Ectodermal cell (in vitro differentiated cells): ENCODE data around the gene FAM229B.
"Not testable (repeated sequence)": the region's sequence is repeated elsewhere in the genome, so short reads cannot be mapped to it uniquely, and the experiment has no call there.

ENCODE experiments used
- H3K27ac ChIP-seq: 2 replicates; pipeline ENCODE4 v1.7.0; 2013; ENCODE audit warnings: mild to moderate bottlenecking, low read depth, low read length; ENCODE audit not compliant: insufficient read depth, poor library complexity, severe bottlenecking
- H3K27me3 ChIP-seq: 2 replicates; pipeline ENCODE4 v1.7.0; 2013; ENCODE audit warnings: mild to moderate bottlenecking, low read length; ENCODE audit not compliant: insufficient read depth, control insufficient read depth, poor library complexity, severe bottlenecking
- H3K36me3 ChIP-seq: one replicate; pipeline ENCODE4 v1.7.0; 2013; ENCODE audit warnings: low read length; ENCODE audit not compliant: control insufficient read depth, insufficient read depth
- H3K4me1 ChIP-seq: one replicate; pipeline ENCODE4 v1.7.0; 2013; ENCODE audit warnings: low read length; ENCODE audit not compliant: control insufficient read depth, insufficient read depth
- H3K4me3 ChIP-seq: 2 replicates; pipeline ENCODE4 v1.7.0; 2013; ENCODE audit warnings: low read depth, low read length, control low read depth; ENCODE audit not compliant: insufficient read depth
- H3K9me3 ChIP-seq: 2 replicates; pipeline ENCODE4 v1.7.0; 2013; ENCODE audit warnings: mild to moderate bottlenecking, low read length, moderate library complexity; ENCODE audit not compliant: control insufficient read depth
- WGBS, 2 experiments: methylation state at CpG; one replicate each; pipeline ENCODE4 v1.1.7; 2013; ENCODE audit warnings: missing lambda C conversion rate in 2 of 2; 5-methylcytosine and 5-hydroxymethylcytosine counted together

Gene FAM229B

DNA sequence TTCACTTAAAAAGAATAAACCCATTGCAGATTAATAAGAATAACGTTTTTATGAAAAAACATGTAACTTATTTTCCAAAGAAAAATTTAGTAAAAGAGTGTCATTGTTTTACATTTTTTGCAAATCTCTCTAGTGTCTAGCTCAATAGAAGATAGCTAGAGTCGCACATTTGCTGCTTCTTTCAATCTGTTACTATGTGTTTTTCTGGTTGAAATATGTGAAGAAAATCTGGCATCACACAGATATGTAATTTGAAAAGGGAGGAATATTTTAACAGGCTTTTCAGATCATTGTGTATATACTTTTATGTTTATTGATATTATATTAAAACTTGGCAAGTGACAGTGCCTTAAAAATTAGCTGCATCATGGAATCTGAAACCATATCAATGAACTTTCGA is 24.4 kb upstream of the FAM229B start:
- no peak overlapping the region for H3K27ac ChIP-seq
- no peaks in the 10 kb centered on the region for H3K36me3 ChIP-seq
- no peak overlapping the region for H3K4me3 ChIP-seq
- 86 to 97% methylated on average over 2 to 3 of the region's 3 CpGs for WGBS, 2 experiments
- no peaks in the 10 kb centered on the region for H3K4me1 ChIP-seq
- H3K9me3 ChIP-seq = no peaks in the 10 kb centered on the region
- no peaks in the 10 kb centered on the region for H3K27me3 ChIP-seq

DNA sequence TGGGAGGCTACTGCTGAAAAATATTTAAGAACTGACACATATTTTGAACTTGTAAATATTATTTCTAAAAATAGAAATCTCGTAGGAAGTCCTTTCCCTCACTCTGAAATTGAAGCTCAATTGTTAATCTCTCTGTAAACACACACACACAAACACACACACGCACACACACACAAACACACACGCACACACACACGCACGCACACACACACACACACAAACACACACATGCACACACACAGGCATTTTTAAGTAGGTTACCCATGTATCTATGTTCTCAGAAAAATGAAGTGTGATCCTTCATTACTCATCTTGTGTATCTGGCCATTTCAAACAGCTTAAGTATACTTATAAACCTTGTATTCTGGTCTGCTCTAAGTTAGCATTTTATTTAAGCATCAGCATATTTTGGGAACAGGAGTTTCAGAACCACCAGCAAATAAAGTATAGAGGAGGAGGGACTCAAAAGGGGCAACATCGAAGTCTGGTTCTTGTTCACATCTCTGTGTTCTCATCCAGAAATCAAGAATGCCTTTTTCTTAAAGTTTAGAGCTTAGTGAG is 21.9 kb upstream of the FAM229B start:
- Histone ChIP-seq H3K36me3 (no peaks in the 10 kb centered on the region), H3K27ac (no peak overlapping the region), H3K27me3 (no peaks in the 10 kb centered on the region), H3K4me3 (no peak overlapping the region), H3K9me3 (no peaks in the 10 kb centered on the region), H3K4me1 (no peaks in the 10 kb centered on the region)
- WGBS, 2 experiments = 74 to 76% methylated on average over 6 of the region's 6 CpGs

DNA sequence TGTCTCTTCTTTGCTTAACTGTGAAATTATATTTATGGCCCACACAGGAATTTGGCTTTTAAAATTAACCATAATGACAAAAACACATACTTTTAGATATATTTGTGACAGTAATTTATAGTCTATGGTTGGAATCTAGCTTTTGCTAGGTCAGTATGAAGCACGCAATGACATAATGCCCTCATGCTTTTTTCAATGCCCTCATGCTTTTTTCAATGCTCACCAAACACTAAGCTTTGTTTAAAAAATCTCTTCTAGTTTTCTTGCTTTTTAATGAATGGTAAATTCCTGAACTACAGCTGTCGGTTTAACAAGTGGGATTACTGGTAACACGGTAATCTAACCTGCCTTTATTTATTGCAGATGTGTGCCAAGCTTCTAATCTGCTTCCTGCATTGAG is 20.8 kb upstream of the FAM229B start:
- H3K4me1 ChIP-seq = no peaks in the 10 kb centered on the region
- WGBS, 2 experiments = 92 to 93% methylated on average over 3 of the region's 3 CpGs

DNA sequence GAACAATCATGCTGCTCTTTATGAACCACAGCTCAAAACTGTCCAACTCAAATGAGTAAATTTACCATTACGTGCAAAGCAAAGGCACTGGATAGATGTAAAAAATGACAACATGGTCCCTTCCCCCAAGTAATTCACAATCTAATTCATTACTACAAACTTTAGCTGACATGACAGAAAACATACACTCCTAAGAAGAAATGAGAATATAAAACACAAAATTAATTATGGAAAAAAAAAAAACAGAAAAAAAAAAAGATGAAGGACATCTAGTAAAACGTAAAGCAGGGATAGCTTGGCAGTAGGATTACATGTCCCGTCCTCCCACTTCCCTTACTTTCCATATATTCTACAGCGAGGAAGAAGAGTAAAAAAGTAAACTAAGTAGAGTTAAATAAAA is 5.8 kb upstream of the FAM229B start:
- H3K27me3 ChIP-seq = no peaks in the 10 kb centered on the region
- peaks cover 4% of the 10 kb centered on the region for H3K36me3 ChIP-seq
- H3K4me1 ChIP-seq = no peaks in the 10 kb centered on the region
- no peak overlapping the region for H3K4me3 ChIP-seq
- H3K9me3 ChIP-seq = no peaks in the 10 kb centered on the region
- WGBS, 2 experiments = 98 to 100% methylated on average over 1 to 3 of the region's 4 CpGs
- H3K27ac ChIP-seq = no peak overlapping the region

More for the DNA sequence above, 20.8 kb upstream of the FAM229B start:
- Histone ChIP-seq H3K9me3 (no peaks in the 10 kb centered on the region), H3K4me3 (no peak overlapping the region), H3K36me3 (no peaks in the 10 kb centered on the region), H3K27ac (no peak overlapping the region), H3K27me3 (no peaks in the 10 kb centered on the region)

DNA sequence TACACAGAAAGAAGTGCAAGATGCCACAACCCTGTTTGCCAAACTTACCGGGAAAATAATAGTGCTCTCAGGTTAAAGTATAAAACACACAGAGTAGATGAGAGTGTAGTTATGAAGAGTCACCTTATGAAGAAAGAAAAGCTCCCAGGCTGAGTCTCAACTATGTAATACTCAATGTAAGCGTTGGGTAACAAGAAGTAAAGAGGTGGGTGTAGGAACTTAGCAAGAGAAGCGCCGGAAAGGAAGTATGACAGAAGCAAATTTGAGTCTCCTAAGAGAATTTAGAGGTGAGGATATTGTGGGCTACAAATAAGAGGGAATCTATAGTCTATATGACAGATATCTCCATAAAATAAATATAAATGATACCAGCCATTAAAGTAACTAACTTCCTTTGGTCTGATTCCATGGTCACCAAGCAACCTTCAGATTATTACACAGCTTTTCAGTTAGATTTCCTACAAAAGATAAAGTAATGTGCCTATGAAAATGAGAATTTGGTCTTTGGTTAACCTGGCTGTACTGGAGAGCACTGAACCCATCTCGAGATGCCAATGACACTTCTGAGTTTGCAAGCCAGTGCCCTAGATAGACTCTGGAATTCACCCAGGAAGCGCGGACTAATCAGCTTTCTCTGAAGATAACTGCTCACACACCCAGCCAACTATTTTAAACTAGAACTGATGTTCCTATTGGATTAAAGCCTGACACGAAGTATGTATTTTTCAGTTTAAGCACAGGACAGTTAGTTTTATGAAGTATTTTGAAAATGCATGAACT is 1.9 kb upstream of the FAM229B start:
- no peaks in the 10 kb centered on the region for H3K9me3 ChIP-seq
- no peaks in the 10 kb centered on the region for H3K4me1 ChIP-seq
- peaks cover 4% of the 10 kb centered on the region for H3K36me3 ChIP-seq
- no peaks in the 10 kb centered on the region for H3K27me3 ChIP-seq
- H3K27ac ChIP-seq = no peak overlapping the region
- no peak overlapping the region for H3K4me3 ChIP-seq
- 97 to 98% methylated on average over 7 to 8 of the region's 8 CpGs for WGBS, 2 experiments

DNA sequence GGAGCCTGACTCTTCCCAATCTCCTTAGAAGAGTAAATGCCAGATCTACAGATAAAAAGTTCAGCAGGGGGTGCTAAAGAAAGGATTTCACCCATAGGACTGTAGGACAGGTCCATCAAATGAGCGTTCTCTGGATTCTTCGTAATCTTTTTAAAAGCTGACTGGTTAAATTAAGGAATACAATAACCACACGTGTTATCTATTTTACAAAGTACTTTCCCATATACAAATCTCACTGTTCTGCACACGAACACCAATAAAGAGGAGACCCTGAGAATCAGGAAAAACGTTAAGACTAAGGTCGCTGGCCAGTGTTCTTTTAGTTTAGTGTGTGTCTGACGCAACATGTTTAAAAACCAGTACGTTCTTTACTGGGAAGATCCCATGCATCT is 651 bp upstream of the FAM229B start:
- WGBS, 2 experiments = 0 to 1% methylated on average over 7 to 8 of the region's 8 CpGs
- peaks cover 4% of the 10 kb centered on the region for H3K36me3 ChIP-seq

DNA sequence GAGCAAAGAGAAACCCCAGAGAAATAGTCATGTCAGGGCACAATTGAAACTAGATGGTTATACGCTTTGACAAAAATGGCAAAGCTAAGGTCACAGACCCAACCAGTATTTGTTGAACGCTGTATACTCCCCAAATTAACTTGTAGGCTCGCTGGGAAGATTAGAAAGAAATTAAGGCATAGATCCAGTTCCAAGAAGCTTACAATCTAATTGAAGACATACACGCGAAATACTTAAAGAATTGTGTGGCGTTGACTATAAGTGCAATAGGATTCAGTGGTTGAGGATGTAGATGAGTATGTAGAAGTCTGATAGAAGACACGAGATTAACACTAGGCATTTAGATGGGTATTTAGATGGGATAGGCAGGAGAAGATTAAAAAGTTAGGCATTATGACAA is 525 bp downstream of the FAM229B start:
- H3K36me3 ChIP-seq = peaks cover 4% of the 10 kb centered on the region
- H3K27ac ChIP-seq = peak overlapping the region; percentile 46
- H3K27me3 ChIP-seq = no peaks in the 10 kb centered on the region
- WGBS, 2 experiments = 44 to 48% methylated on average over 7 of the region's 7 CpGs
- H3K9me3 ChIP-seq = no peaks in the 10 kb centered on the region
- no peaks in the 10 kb centered on the region for H3K4me1 ChIP-seq
- H3K4me3 ChIP-seq = peak overlapping the region; percentile 94

More for the DNA sequence above, 651 bp upstream of the FAM229B start:
- Histone ChIP-seq H3K9me3 (no peaks in the 10 kb centered on the region), H3K4me1 (no peaks in the 10 kb centered on the region), H3K4me3 (peak overlapping the region; percentile 94), H3K27ac (peak overlapping the region; percentile 82), H3K27me3 (no peaks in the 10 kb centered on the region)

DNA sequence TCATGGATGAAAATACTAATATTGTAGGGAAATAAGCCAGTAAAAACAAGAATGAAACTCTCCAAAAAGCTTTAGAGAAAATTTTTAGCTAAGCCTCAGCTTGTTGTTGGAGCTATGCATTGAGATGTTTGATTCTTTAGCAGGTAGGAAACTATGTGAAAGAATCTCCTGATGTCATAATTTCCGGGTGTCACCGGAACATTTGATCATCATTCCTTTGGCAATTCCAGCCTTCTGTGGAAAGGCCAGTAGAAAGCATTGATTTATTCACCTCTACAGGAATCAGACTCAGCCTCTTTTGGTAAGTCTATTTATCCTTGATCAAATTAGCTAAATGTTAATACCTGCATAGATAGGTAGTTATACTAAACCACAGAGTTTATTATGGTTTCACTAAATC is 9.5 kb downstream of the FAM229B start:
- H3K9me3 ChIP-seq = no peaks in the 10 kb centered on the region
- WGBS, 2 experiments = 93 to 96% methylated on average over 2 of the region's 2 CpGs
- H3K4me3 ChIP-seq = no peak overlapping the region
- H3K4me1 ChIP-seq = no peaks in the 10 kb centered on the region
- H3K27me3 ChIP-seq = no peaks in the 10 kb centered on the region
- H3K36me3 ChIP-seq = no peaks in the 10 kb centered on the region
- H3K27ac ChIP-seq = no peak overlapping the region

DNA sequence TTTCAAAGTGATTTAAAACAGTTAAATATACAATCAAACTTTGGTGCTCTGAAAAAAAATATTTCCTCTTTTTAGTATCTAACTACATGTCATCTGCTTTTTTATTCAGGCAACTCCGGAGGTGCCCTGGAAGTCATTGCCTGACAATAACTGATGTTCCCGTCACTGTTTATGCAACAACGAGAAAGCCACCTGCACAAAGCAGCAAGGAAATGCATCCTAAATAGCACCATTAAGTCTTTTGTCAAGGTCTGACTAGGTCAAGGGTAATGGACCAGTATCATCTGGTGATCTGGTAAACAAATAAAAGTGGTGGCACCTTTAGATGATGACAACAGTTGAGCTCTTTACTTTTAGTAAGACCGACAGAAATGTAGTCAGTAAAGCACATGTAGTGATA is 13.2 kb downstream of the FAM229B start:
- Histone ChIP-seq H3K27me3 (no peaks in the 10 kb centered on the region), H3K9me3 (no peaks in the 10 kb centered on the region), H3K4me3 (no peak overlapping the region), H3K27ac (no peak overlapping the region), H3K4me1 (no peaks in the 10 kb centered on the region), H3K36me3 (no peaks in the 10 kb centered on the region)
- 80 to 83% methylated on average over 4 of the region's 4 CpGs for WGBS, 2 experiments

DNA sequence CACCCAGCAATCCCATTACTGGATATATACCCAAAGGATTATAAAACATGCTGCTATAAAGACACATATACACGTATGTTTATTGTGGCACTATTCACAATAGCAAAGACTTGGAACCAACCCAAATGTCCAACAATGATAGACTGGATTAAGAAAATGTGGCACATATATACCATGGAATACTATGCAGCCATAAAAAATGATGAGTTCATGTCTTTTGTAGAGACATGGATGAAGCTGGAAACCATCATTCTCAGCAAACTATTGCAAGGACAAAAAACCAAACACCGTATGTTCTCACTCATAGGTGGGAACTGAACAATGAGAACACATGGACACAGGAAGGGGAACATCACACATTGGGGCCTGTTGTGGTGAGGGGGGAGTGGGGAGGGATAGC is 18.6 kb downstream of the FAM229B start:
- H3K27ac ChIP-seq, H3K27me3 ChIP-seq, H3K9me3 ChIP-seq, H3K4me3 ChIP-seq, H3K36me3 ChIP-seq, H3K4me1 ChIP-seq: not testable (repeated sequence)
- no CpG with 5 or more reads among the region's 2 CpGs for WGBS, 2 experiments
